Measurements from ENCODE around the gene ROS1. TPM values are rescaled to one million over a fixed set of nuclear protein-coding genes. Genes with fewer than 3 reads are reported as not detected.

Gene ROS1
- total RNA-seq, 1 donor from 2014 or later = not detected

- Mint-ChIP-seq H3K27ac (ENCODE audit: unreplicated experiment) (no peak overlapping the region), H3K4me1 (no peaks in the 10 kb centered on the region), H3K4me3 (no peak overlapping the region), H3K36me3 (ENCODE audit: low read depth) (no peaks in the 10 kb centered on the region), H3K9me3 (no peaks in the 10 kb centered on the region), H3K27me3 (ENCODE audit: low read depth) (peaks cover 7% of the 10 kb centered on the region)
- TF ChIP-seq CTCF (conservative IDR thresholded peaks at IDR 0.05) = no peak
- no peak for DNase-seq (ENCODE audit: low read depth, low spot score)
These were observed 118.1 kb downstream of the ROS1 start for GRCh38 chr6:117307655-117308054.

GRCh38 chr6:117306227-117306790 is 119.4 kb downstream of the ROS1 start:
- DNase-seq (ENCODE audit: low read depth, low spot score) = no peak
- no peak overlapping the region for H3K4me3 Mint-ChIP-seq

GRCh38 chr6:117304446-117304845 is 121.3 kb downstream of the ROS1 start:
- no peak overlapping the region for H3K27ac Mint-ChIP-seq (ENCODE audit: unreplicated experiment)
- H3K36me3 Mint-ChIP-seq (ENCODE audit: low read depth) = no peaks in the 10 kb centered on the region
- no peaks in the 10 kb centered on the region for H3K4me1 Mint-ChIP-seq
- H3K27me3 Mint-ChIP-seq (ENCODE audit: low read depth) = peaks cover 18% of the 10 kb centered on the region
- no peaks in the 10 kb centered on the region for H3K9me3 Mint-ChIP-seq
- H3K4me3 Mint-ChIP-seq = no peak overlapping the region
- DNase-seq (ENCODE audit: low read depth, low spot score) = no peak
- TF ChIP-seq CTCF (conservative IDR thresholded peaks at IDR 0.05) = no peak

More at GRCh38 chr6:117306227-117306790, 119.4 kb downstream of the ROS1 start:
- TF ChIP-seq CTCF (conservative IDR thresholded peaks at IDR 0.05) = no peak
- H3K27ac Mint-ChIP-seq (ENCODE audit: unreplicated experiment) = no peak overlapping the region
- peaks cover 14% of the 10 kb centered on the region for H3K27me3 Mint-ChIP-seq (ENCODE audit: low read depth)
- no peaks in the 10 kb centered on the region for H3K36me3 Mint-ChIP-seq (ENCODE audit: low read depth)
- H3K4me1 Mint-ChIP-seq = no peaks in the 10 kb centered on the region
- H3K9me3 Mint-ChIP-seq = no peaks in the 10 kb centered on the region

GRCh38 chr6:117303323-117303722 is 122.4 kb downstream of the ROS1 start:
- Mint-ChIP-seq H3K9me3 (no peaks in the 10 kb centered on the region), H3K4me1 (no peaks in the 10 kb centered on the region), H3K36me3 (ENCODE audit: low read depth) (no peaks in the 10 kb centered on the region), H3K27ac (ENCODE audit: unreplicated experiment) (no peak overlapping the region), H3K4me3 (no peak overlapping the region), H3K27me3 (ENCODE audit: low read depth) (peaks cover 16% of the 10 kb centered on the region)
- no peak for DNase-seq (ENCODE audit: low read depth, low spot score)
- TF ChIP-seq CTCF (conservative IDR thresholded peaks at IDR 0.05) = no peak

GRCh38 chr6:117298941-117299340 is 126.8 kb downstream of the ROS1 start:
- Mint-ChIP-seq H3K27me3 (ENCODE audit: low read depth) (peaks cover 35% of the 10 kb centered on the region), H3K4me3 (no peak overlapping the region), H3K36me3 (ENCODE audit: low read depth) (no peaks in the 10 kb centered on the region)

More at GRCh38 chr6:117298941-117299340, 126.8 kb downstream of the ROS1 start:
- TF ChIP-seq CTCF (conservative IDR thresholded peaks at IDR 0.05) = no peak
- Mint-ChIP-seq H3K4me1 (no peaks in the 10 kb centered on the region), H3K9me3 (no peaks in the 10 kb centered on the region), H3K27ac (ENCODE audit: unreplicated experiment) (no peak overlapping the region)
- DNase-seq (ENCODE audit: low read depth, low spot score) = no peak

Measured in neural crest cell (in vitro differentiated cells).